ENCODE measurements around the gene SDCCAG8. TPM values are rescaled to one million over a fixed set of nuclear protein-coding genes. Genes with fewer than 3 reads are reported as not detected.

Gene SDCCAG8
- total and polyA plus RNA-seq, 5 experiments from 2014 or later, result 26.1 to 43.5 (median 32.1) TPM

DNA sequence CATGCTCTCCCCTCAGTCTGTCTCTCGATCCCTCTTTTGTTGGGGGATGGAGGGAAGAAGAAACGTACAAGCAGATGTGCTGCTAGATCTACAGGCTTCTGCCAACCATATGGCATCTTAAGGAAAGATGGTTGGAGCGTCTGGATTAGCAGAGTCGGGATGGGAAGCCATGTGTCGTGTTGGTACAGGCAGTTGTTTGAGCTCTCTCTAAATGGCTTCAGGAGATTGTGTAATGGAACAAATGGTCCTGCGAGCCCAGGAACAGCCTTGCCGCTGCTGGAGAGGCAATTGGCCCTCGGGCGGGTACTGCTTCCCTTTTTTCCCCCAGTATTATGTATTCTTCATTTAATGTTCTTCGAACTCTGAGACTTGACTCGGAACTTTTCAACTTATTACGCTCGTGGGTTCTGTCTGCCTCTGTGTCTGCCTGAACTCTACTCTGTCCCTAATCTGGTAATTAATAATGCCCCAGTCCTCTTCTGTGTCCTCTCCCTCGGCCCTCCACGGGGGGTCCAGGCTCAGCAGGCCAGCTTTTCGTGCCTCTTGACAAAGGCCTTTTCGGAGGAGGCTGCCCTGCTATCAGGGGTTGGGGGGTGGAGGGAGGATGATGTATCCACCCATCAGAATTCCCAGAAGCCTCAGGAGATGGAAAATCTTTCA is 215.3 kb downstream of the SDCCAG8 start:
- H3K27me3 Mint-ChIP-seq, result no peaks in the 10 kb centered on the region
- H3K27ac Mint-ChIP-seq, result no peak overlapping the region
- ATAC-seq, result no peak
- no peak for DNase-seq
- H3K4me3 Mint-ChIP-seq, result peak overlapping the region in 1 of 10 donors; percentile 22
- peaks cover 4 to 29% (median 22%) of the 10 kb centered on the region in 3 donors for H3K36me3 Mint-ChIP-seq
- POLR2A ChIA-PET, result no interaction called here
- H3K4me1 Mint-ChIP-seq, result peaks cover 7 to 24% (median 13%) of the 10 kb centered on the region in 4 donors
- no peaks in the 10 kb centered on the region for H3K9me3 Mint-ChIP-seq

DNA sequence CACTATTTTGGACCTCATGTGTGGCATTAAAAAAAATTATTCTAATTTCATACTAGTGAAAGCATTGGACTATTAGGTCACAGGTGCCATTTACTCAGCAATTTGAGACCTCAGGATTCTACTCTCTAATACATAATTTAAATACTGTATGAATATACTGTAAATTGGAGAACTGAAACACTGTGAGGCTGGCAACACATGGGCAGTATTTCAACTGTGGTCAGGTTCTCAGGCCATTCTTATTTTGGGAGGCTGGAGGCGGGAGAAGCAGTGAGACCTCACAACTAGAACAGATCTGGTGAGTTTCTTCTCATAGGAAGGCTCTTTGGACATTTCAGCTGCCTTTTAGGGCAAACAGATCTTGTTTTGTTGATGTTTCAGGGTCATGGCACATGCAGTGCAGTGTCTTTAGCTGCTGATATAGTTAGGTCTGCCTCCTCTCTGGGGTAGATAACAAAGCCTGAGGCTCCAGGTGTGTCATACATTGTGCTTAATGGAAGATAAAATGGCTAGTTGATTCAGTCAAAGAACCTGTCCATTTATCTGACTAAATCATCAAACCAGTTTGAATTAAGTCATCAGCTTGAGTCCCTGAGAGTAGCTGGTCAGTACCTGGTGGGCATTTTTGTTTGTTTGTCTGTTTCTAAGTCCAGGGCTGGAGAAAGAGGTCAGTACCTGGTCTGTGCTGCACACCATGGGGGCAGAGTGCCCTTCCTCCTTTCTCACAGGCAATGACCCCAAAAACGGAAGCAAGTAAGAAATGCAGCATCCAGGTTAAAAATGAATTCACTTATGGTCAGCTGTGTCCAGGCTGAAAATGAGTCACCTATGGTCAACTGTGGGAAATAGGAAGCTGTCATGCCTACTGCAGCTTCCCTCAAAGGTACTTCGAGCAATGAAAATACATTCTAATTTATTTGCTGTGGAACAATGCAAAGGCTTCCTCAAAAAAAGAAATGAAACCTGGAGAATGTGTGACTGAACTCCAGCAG is 216.2 kb downstream of the SDCCAG8 start:
- Mint-ChIP-seq H3K36me3 (peaks cover 10 to 29% (median 22%) of the 10 kb centered on the region in 3 donors), H3K4me1 (peaks cover 7 to 24% (median 13%) of the 10 kb centered on the region in 4 donors), H3K9me3 (no peaks in the 10 kb centered on the region), H3K4me3 (no peak overlapping the region), H3K27me3 (no peaks in the 10 kb centered on the region), H3K27ac (peak overlapping the region in 2 of 10 donors; percentile 56 to 63)
- ATAC-seq (no peak), DNase-seq (no peak)
- POLR2A ChIA-PET, result no interaction called here

DNA sequence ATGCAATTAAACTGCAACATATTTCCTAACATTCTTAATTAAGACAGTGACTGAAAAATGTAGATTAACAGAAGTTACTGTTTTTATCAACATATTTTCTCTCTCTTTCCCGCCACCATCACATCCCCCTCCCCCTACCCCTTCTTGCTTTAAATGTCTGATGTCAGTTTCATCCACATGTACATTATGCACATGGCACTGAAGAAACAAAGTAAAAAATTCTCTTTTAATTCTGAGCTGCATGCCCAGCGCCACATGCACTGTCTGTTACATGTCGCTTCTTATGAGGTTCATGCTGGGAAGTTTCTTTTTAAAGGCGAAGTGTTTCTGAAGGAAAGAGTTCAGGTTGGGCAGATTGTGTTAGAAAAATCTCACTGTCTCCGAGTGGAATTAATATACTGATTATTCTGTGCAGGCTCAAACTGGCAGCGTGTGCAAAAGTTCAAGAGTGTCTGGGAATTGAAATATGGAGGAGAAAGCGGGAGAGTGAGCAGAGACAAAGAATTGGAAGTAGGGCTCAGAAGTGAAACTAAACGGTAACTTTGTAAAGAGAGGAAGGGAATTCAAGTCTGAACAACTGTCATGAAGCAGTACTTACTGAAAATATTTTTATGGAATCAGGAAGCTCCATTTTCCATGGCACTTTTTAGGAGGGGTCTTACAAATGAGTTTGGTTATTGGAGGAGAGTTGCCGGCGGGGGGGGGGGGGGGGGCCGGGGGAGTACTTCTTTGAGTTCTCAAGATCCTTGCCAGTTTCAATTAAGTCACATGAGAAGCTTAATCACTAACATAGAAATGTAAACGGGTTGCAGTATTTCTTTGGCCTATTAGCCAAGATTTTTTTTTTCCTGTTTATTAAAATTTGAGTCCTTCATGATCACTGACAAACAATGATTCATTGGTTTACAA is 217.6 kb downstream of the SDCCAG8 start:
- peaks cover 10 to 24% (median 21%) of the 10 kb centered on the region in 3 donors for H3K36me3 Mint-ChIP-seq
- POLR2A ChIA-PET, result no interaction called here
- no peaks in the 10 kb centered on the region for H3K9me3 Mint-ChIP-seq
- no peak for ATAC-seq
- peak overlapping the region; percentile 73 to 96 (median 88) for H3K4me3 Mint-ChIP-seq
- no peak for DNase-seq
- peak overlapping the region in 8 of 10 donors; percentile 8 to 91 (median 72) for H3K27ac Mint-ChIP-seq
- peaks cover 9 to 24% (median 13%) of the 10 kb centered on the region in 4 donors for H3K4me1 Mint-ChIP-seq
- H3K27me3 Mint-ChIP-seq, result no peaks in the 10 kb centered on the region

DNA sequence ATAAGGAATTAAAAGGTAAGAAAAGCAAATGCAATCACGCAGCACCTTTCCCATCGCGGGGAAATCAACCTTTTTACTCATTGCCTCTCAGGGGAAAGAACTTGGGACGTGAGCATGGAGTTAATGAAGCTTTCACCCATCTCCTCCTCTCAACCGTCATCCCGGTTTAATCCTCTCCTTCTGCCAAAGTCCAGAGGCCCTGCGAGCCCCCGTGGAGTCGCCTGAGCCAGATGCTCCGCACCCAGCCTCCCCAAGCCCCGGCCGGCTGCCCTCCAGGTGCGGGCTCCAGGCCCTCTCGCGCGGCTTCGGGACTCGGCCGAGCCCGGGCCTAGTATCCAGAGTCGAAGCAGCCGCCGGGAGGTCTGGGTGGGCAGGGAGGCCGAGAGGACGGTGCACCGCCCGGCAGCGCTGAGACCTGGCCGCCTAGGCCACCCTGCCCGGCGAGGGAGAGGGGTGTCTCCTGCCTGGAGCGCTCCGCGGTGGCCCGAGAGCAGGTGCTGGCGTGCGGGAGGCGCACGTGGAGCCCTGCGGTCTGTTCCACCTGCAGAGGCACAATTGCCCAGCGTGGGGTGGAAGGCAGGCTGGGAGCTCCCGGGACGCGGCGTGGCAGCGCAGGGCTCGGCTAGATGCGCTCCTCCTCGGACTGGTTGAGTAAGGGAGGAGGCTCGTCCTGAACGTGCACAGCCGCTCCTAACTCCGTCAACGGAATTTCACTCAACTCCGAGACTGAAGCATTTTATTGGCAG is 218.5 kb downstream of the SDCCAG8 start:
- POLR2A ChIA-PET, result no interaction called here
- Mint-ChIP-seq H3K27ac (peak overlapping the region in 1 of 10 donors; percentile 70), H3K36me3 (peaks cover 10 to 24% (median 21%) of the 10 kb centered on the region in 3 donors), H3K4me3 (no peak overlapping the region), H3K27me3 (no peaks in the 10 kb centered on the region), H3K9me3 (no peaks in the 10 kb centered on the region), H3K4me1 (peaks cover 9 to 24% (median 13%) of the 10 kb centered on the region in 4 donors)
- DNase-seq, result no peak
- no peak for ATAC-seq

DNA sequence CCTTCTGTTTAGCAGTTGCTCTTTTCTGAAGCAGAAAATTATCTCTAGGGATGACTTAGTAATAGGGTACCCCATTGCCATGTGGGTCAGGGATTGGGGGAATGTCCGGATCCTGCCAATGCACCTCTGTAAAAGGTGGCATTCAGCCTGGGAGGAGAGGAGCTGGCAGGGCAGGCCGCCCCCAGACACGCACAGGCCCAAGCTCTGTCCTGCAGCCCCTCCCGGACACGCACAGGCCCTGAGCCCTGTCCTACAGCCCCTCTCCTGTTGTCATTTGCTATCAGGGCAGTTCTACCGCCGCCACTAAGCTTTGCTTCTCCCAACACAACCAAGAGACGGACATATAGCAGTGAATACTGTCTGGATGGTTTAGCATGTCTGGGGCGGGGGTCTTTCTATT is 219.1 kb downstream of the SDCCAG8 start:
- Mint-ChIP-seq H3K27me3 (no peaks in the 10 kb centered on the region), H3K4me3 (peak overlapping the region in 3 of 10 donors; percentile 8 to 11 (median 10)), H3K36me3 (peaks cover 10 to 19% (median 17%) of the 10 kb centered on the region in 3 donors), H3K4me1 (peaks cover 10 to 24% (median 15%) of the 10 kb centered on the region in 4 donors), H3K27ac (no peak overlapping the region), H3K9me3 (peaks cover 0 to 3% (median 0%) of the 10 kb centered on the region in 9 donors)
- ATAC-seq (no peak), DNase-seq (no peak)
- POLR2A ChIA-PET, result no interaction called here

DNA sequence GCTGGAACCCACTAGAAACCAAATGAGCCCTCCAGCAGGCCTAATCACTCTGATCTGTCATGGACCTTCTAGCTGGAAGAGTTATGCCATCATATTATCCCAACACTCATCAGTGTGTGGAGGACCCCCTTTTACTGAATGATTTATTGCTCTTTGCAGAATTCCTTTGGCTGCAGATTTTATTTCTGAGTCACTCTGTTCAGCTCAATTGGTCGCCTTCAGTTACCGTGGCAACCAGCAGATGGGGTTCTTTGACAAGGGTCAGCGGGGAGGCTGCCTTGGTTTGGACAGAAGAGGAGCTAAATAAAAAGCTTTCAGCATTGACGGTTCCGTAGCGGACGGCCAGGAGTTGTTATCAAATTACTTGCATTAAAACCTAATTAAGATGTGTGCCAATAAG is 220.1 kb downstream of the SDCCAG8 start:
- Mint-ChIP-seq H3K27me3 (no peaks in the 10 kb centered on the region), H3K4me1 (peaks cover 12 to 24% (median 19%) of the 10 kb centered on the region in 4 donors), H3K9me3 (peaks cover 0 to 9% (median 0%) of the 10 kb centered on the region in 9 donors), H3K4me3 (no peak overlapping the region), H3K27ac (no peak overlapping the region), H3K36me3 (peaks cover 7 to 13% (median 10%) of the 10 kb centered on the region in 3 donors)
- no peak for ATAC-seq
- POLR2A ChIA-PET, result no interaction called here
- no peak for DNase-seq

DNA sequence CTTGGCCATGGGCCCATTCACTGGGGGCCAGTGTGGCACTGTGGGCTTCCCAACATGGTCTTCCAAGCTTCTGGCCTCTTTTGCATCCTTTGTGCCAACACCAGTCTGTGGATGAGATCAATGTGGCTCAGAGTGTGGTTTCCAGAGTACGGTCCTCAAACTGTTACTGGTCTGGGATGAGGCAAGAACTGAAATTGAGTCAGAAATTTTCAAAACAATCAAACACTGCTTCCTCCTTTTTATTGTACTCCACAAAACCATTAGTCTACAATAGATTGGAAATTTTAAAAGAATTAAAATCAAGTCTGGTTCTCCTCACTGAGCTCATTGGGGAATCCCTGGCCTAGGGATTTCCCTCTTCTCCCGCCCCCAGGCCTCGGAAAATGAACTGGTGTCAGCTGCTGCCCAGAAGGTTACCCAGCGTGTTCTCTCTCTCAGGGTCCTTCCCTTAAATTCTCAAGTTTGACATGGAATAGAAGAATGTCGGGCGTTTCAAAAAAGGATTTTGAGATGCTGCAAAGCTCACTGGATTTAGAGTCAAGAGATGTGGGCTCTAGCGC is 222.0 kb downstream of the SDCCAG8 start:
- peaks cover 0 to 9% (median 0%) of the 10 kb centered on the region in 9 donors for H3K9me3 Mint-ChIP-seq
- H3K27ac Mint-ChIP-seq, result peak overlapping the region in 1 of 10 donors; percentile 21
- peaks cover 18 to 34% (median 27%) of the 10 kb centered on the region in 4 donors for H3K4me1 Mint-ChIP-seq
- POLR2A ChIA-PET, result no interaction called here
- no peak for ATAC-seq
- peaks cover 7 to 13% (median 10%) of the 10 kb centered on the region in 3 donors for H3K36me3 Mint-ChIP-seq
- H3K4me3 Mint-ChIP-seq, result no peak overlapping the region
- H3K27me3 Mint-ChIP-seq, result no peaks in the 10 kb centered on the region
- no peak for DNase-seq

DNA sequence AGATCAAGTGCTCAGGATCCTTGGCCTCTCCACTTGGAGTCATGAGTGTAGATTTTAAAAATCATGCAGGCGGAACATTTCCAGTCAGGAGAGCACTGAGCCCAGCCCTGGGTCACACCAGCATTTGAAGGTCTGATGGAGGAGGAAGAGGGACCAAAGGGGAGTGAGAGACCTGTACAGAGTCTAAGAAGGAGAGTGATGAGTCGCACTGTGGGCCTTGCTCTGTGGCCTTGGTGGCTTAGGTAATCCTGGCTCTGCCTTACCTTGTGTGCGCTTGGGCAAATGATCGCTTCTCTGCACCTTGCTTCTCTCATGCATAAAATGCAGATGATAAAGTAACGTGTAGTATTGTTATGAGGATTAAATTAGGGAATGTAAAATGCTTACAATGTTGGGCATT is 225.3 kb downstream of the SDCCAG8 start:
- DNase-seq (no peak), ATAC-seq (no peak)
- Mint-ChIP-seq H3K27me3 (no peaks in the 10 kb centered on the region), H3K36me3 (peaks cover under 1 to 6% (median 3%) of the 10 kb centered on the region in 3 donors), H3K4me1 (peaks cover 12 to 25% (median 21%) of the 10 kb centered on the region in 4 donors), H3K27ac (peak overlapping the region in 1 of 10 donors; percentile 85), H3K4me3 (peak overlapping the region in 3 of 10 donors; percentile 9 to 41 (median 40)), H3K9me3 (peaks cover 0 to 9% (median 0%) of the 10 kb centered on the region in 9 donors)
- POLR2A ChIA-PET, result no interaction called here

DNA sequence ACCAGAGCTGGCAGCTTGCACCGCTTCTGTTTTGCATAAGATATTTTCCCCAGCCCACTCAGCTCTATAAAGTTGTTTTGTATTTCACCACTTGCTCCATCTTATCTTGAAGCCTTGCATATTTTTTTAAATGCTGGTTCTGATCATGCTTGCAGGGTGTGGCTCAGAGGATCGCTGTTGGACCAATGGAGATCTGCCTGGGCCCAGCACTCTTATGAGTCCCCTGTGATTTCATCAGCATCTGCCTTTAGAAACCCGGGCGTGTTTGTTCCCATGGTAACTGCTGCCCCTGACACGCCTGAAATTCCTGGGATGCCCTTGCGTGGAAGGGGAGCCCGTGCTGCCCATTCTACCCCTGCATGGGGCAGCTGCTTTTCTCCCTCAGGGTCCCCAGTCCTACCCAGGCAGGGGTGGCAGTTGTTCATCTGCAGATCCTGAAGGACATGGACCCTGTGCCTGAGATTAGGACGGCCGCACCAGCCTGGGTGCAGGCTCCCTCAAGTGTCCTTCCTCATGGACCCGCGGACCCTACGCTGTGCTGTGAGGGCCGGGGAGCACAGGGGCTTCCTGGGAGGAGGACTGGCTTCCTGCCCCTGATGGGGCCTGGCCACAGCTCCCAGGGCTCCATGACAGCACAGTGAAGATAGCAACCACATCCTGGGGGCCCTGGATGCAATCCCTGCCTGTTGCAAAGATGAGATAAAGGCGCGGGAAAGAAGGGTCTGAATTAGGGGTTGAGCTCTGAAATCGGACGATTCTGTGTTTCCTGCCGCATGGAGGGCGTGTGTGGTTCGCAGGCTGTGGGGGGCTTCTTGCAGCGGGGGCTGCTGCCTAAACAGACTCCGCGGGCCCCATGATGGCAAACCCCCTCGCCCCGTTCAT is 226.5 kb downstream of the SDCCAG8 start:
- peak overlapping the region in 6 of 10 donors; percentile 29 to 86 (median 58) for H3K27ac Mint-ChIP-seq
- H3K4me3 Mint-ChIP-seq, result peak overlapping the region; percentile 74 to 89 (median 84)
- H3K27me3 Mint-ChIP-seq, result no peaks in the 10 kb centered on the region
- peak; percentile 49 to 59 for ATAC-seq
- H3K4me1 Mint-ChIP-seq, result peaks cover 16 to 25% (median 21%) of the 10 kb centered on the region in 4 donors
- POLR2A ChIA-PET, result no interaction called here
- no peaks in the 10 kb centered on the region for H3K36me3 Mint-ChIP-seq
- H3K9me3 Mint-ChIP-seq, result peaks cover 0 to 9% (median 0%) of the 10 kb centered on the region in 9 donors
- DNase-seq, result peak in 2 of 10 donors; percentile 30 to 32

DNA sequence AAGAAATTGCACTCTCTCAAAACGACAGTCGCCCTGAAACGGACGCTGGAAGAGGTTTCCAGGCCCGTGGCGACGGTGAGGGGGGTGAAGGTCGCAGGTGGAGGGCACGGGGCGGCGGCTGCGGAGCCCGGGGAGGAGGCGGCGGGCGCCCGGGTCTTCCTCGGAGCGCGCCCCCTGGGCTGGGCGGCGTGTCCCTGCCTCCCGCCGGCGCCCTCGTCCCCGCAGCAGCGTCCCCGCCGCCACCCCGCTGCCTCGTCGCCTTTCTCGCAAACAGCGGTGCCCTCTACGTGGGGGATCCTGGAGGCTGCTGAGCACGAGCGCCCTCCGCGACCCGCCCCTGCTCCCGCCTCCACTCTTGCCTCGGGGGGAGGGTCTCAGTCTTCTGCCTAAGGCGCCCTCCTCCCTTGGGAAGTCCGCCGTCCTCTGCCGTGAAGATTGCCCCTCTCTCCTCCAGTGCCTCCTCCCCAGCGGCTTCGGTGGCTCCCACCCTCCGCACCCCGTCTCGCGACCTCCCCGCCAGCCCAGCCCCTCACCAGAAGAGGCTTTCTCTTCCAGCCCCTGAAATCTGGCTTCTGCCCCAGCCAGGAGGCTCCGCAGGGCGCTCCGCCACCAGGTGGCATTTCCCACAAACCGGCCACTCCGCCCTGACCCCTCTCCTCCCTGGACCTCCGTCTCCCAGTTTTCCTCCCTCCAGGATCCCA is 227.4 kb downstream of the SDCCAG8 start:
- peak overlapping the region; percentile 74 to 89 (median 84) for H3K4me3 Mint-ChIP-seq
- peak; percentile 59 to 68 for ATAC-seq
- no peaks in the 10 kb centered on the region for H3K27me3 Mint-ChIP-seq
- H3K9me3 Mint-ChIP-seq, result peaks cover 0 to 9% (median 0%) of the 10 kb centered on the region in 9 donors
- POLR2A ChIA-PET, result no interaction called here
- peak in 3 of 10 donors; percentile 4 to 35 (median 33) for DNase-seq
- H3K4me1 Mint-ChIP-seq, result peaks cover 16 to 25% (median 21%) of the 10 kb centered on the region in 4 donors
- H3K36me3 Mint-ChIP-seq, result peaks cover 0 to 3% (median 0%) of the 10 kb centered on the region in 3 donors
- H3K27ac Mint-ChIP-seq, result peak overlapping the region in 8 of 10 donors; percentile 29 to 86 (median 55)
